ENCODE measurements around the gene LPP. TPM values are rescaled to one million over a fixed set of nuclear protein-coding genes. Genes with fewer than 3 reads are reported as not detected.

Gene LPP
- total RNA-seq, 1 donor: 77.4 TPM

GRCh38 chr3:188446014-188446413 is 292.1 kb downstream of the LPP start:
- Histone ChIP-seq H3K36me3 (ENCODE audit: insufficient read depth, low read length) (no peaks in the 10 kb centered on the region), H3K4me1 (ENCODE audit: insufficient read depth, low read length) (no peaks in the 10 kb centered on the region), H3K9me3 (ENCODE audit: low read depth, low read length) (no peaks in the 10 kb centered on the region), H3K4me2 (ENCODE audit: insufficient read depth, low read length) (no peak overlapping the region), H3K4me3 (ENCODE audit: insufficient read depth, low read length) (no peak overlapping the region), H3K79me2 (ENCODE audit: insufficient read depth, low read length) (peaks cover 9% of the 10 kb centered on the region), H4K20me1 (ENCODE audit: insufficient read depth, low read length) (no peaks in the 10 kb centered on the region), H3K27ac (ENCODE audit: low read depth, low read length) (no peak overlapping the region), H3K27me3 (ENCODE audit: insufficient read depth, low read length) (no peaks in the 10 kb centered on the region), H2AFZ (ENCODE audit: low read length) (no peak overlapping the region)
- TF ChIP-seq CTCF (IDR thresholded peaks at IDR 0.05; ENCODE audit: extremely low read depth, low read depth, low read length): no peak
- DNase-seq (ENCODE audit: insufficient read length, low spot score, missing footprints): no peak

- no peak for TF ChIP-seq CTCF (IDR thresholded peaks at IDR 0.05; ENCODE audit: extremely low read depth, low read depth, low read length)
- H3K27me3 ChIP-seq (ENCODE audit: insufficient read depth, low read length): no peaks in the 10 kb centered on the region
- H3K79me2 ChIP-seq (ENCODE audit: insufficient read depth, low read length): peaks cover 16% of the 10 kb centered on the region
- DNase-seq (ENCODE audit: insufficient read length, low spot score, missing footprints): no peak
- no peaks in the 10 kb centered on the region for H3K4me1 ChIP-seq (ENCODE audit: insufficient read depth, low read length)
- no peak overlapping the region for H3K27ac ChIP-seq (ENCODE audit: low read depth, low read length)
- H3K36me3 ChIP-seq (ENCODE audit: insufficient read depth, low read length): no peaks in the 10 kb centered on the region
- H4K20me1 ChIP-seq (ENCODE audit: insufficient read depth, low read length): no peaks in the 10 kb centered on the region
- no peak overlapping the region for H3K4me2 ChIP-seq (ENCODE audit: insufficient read depth, low read length)
- H3K9me3 ChIP-seq (ENCODE audit: low read depth, low read length): no peaks in the 10 kb centered on the region
- no peak overlapping the region for H3K4me3 ChIP-seq (ENCODE audit: insufficient read depth, low read length)
- H2AFZ ChIP-seq (ENCODE audit: low read length): no peak overlapping the region
Measured at GRCh38 chr3:188446766-188447165, 292.8 kb downstream of the LPP start.

GRCh38 chr3:188448813-188449212 is 294.9 kb downstream of the LPP start:
- H3K27ac ChIP-seq (ENCODE audit: low read depth, low read length): no peak overlapping the region
- DNase-seq (ENCODE audit: insufficient read length, low spot score, missing footprints): no peak
- H3K4me2 ChIP-seq (ENCODE audit: insufficient read depth, low read length): no peak overlapping the region
- no peaks in the 10 kb centered on the region for H3K36me3 ChIP-seq (ENCODE audit: insufficient read depth, low read length)
- no peaks in the 10 kb centered on the region for H3K4me1 ChIP-seq (ENCODE audit: insufficient read depth, low read length)
- H2AFZ ChIP-seq (ENCODE audit: low read length): no peak overlapping the region
- TF ChIP-seq CTCF (IDR thresholded peaks at IDR 0.05; ENCODE audit: extremely low read depth, low read depth, low read length): no peak
- H4K20me1 ChIP-seq (ENCODE audit: insufficient read depth, low read length): peaks cover 5% of the 10 kb centered on the region
- H3K27me3 ChIP-seq (ENCODE audit: insufficient read depth, low read length): no peaks in the 10 kb centered on the region
- H3K9me3 ChIP-seq (ENCODE audit: low read depth, low read length): no peaks in the 10 kb centered on the region
- peaks cover 30% of the 10 kb centered on the region for H3K79me2 ChIP-seq (ENCODE audit: insufficient read depth, low read length)
- H3K4me3 ChIP-seq (ENCODE audit: insufficient read depth, low read length): no peak overlapping the region

- H3K4me3 ChIP-seq (ENCODE audit: insufficient read depth, low read length): no peak overlapping the region
- H3K4me1 ChIP-seq (ENCODE audit: insufficient read depth, low read length): no peaks in the 10 kb centered on the region
- H3K27me3 ChIP-seq (ENCODE audit: insufficient read depth, low read length): no peaks in the 10 kb centered on the region
- H4K20me1 ChIP-seq (ENCODE audit: insufficient read depth, low read length): peaks cover 5% of the 10 kb centered on the region
- H2AFZ ChIP-seq (ENCODE audit: low read length): no peak overlapping the region
- H3K79me2 ChIP-seq (ENCODE audit: insufficient read depth, low read length): peaks cover 34% of the 10 kb centered on the region
- DNase-seq (ENCODE audit: insufficient read length, low spot score, missing footprints): no peak
- no peak for TF ChIP-seq CTCF (IDR thresholded peaks at IDR 0.05; ENCODE audit: extremely low read depth, low read depth, low read length)
- H3K9me3 ChIP-seq (ENCODE audit: low read depth, low read length): no peaks in the 10 kb centered on the region
- no peak overlapping the region for H3K27ac ChIP-seq (ENCODE audit: low read depth, low read length)
- H3K36me3 ChIP-seq (ENCODE audit: insufficient read depth, low read length): no peaks in the 10 kb centered on the region
- H3K4me2 ChIP-seq (ENCODE audit: insufficient read depth, low read length): no peak overlapping the region
Measured at GRCh38 chr3:188449421-188449820, 295.5 kb downstream of the LPP start.
